ENCODE measurements around the gene MAP3K7CL. TPM values are rescaled to one million over a fixed set of nuclear protein-coding genes. Genes with fewer than 3 reads are reported as not detected.
A peak's percentile ranks its signal among the peaks of the same experiment; 100 is the strongest.

MAP3K7CL gene, protein sequence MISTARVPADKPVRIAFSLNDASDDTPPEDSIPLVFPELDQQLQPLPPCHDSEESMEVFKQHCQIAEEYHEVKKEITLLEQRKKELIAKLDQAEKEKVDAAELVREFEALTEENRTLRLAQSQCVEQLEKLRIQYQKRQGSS
- not detected in 2 replicates for total RNA-seq (2021; fragmentation: NEBNext Ultra II Directional; extraction: Animal tissue kit (Norgen Biotek cat#: 25700))
- 0.08 TPM in 1 of 2 replicates, not detected in the other for polyA plus RNA-seq (2011; rRNA removed)
- not detected for polyA plus RNA-seq (2011; cell fraction: cytosol; rRNA removed)
- polyA plus RNA-seq (2011; cell fraction: nucleus; rRNA removed): 0.44 TPM
- not detected in 4 replicates for polyA plus RNA-seq (2012, experiment 1 of 2)
- polyA plus RNA-seq (2012, experiment 2 of 2): not detected
- polyA plus RNA-seq (2013, experiment 1 of 2): not detected
- not detected for polyA plus RNA-seq (2013, experiment 2 of 2)
- polyA minus RNA-seq (2011; rRNA and poly(A)+ RNA removed): 0.85 TPM in 1 of 2 replicates, not detected in the other
- polyA minus RNA-seq (2011; cell fraction: cytosol; rRNA and poly(A)+ RNA removed): not detected
- polyA minus RNA-seq (2011; cell fraction: nucleus; rRNA and poly(A)+ RNA removed): not detected
- long read RNA-seq, experiment 1: 0 reads
- long read RNA-seq, experiment 2: 0 reads

GRCh38 chr21:29130270-29130969 is at the start of gene MAP3K7CL:
TSS of gene MAP3K7CL (plus strand) at chr21:29130644. CDS start at chr21:29133345, 2,701 bp downstream.
- no peak for FAIRE-seq
- no peak within 1 kb of the TSS for H3K56ac ChIP-seq (replicated peaks; ENCODE audit: insufficient read length, low read depth, low read length)
- peaks cover 0 to 4% (median 0%) of the 10 kb centered on the region in 4 experiments; a peak in 2 of 7 replicates for H3K4me1 ChIP-seq (replicated peaks in 1 of 4; ENCODE audit: control insufficient read depth in 3 of 4, insufficient read depth in 4 of 4, low read length in 3 of 4)
- no peaks in the 10 kb centered on the region; a peak in 1 of 7 replicates for H3K27me3 ChIP-seq (replicated peaks in 1 of 4; ENCODE audit: control insufficient read depth in 3 of 4, extremely low read depth in 1 of 4, insufficient read depth in 3 of 4, low read length in 3 of 4)
- no peak within 1 kb of the TSS for H3K27ac ChIP-seq (ENCODE audit: low read depth, low read length)
- H4K91ac ChIP-seq (replicated peaks; ENCODE audit: insufficient read length, low read length): no peak within 1 kb of the TSS
- H3K18ac ChIP-seq (ENCODE audit: extremely low read depth, low read length): no peak within 1 kb of the TSS
- no peak within 1 kb of the TSS for H3K23ac ChIP-seq (ENCODE audit: insufficient read length)
- H3K4me2 ChIP-seq (ENCODE audit: insufficient read depth in 1 of 2, low read depth in 2 of 2, low read length in 2 of 2): no peak within 1 kb of the TSS
- H2AK5ac ChIP-seq (ENCODE audit: low read depth, low read length): peak within 1 kb of the TSS; percentile 53; the same call in 1 of the 2 replicates
- no peak within 1 kb of the TSS for H2BK12ac ChIP-seq (ENCODE audit: low read depth, low read length)
- TF ChIP-seq TAF7 (optimal IDR thresholded peaks at IDR 0.05; ENCODE audit: borderline replicate concordance, low read depth, low read length): no peak
- TF ChIP-seq ZNF274 (IDR thresholded peaks at IDR 0.05; ENCODE audit: borderline replicate concordance, extremely low read depth, low read length): no peak
- no peak for TF ChIP-seq GTF2F1 (IDR thresholded peaks at IDR 0.05; ENCODE audit: borderline replicate concordance, low read depth, low read length)
- TF ChIP-seq EZH2 (IDR thresholded peaks at IDR 0.05; ENCODE audit: low read depth, low read length, severe bottlenecking): no peak
- no peak for TF ChIP-seq RBBP5 (IDR thresholded peaks at IDR 0.05; ENCODE audit: borderline replicate concordance, low read depth, low read length)
- no peak for TF ChIP-seq TEAD4 (IDR thresholded peaks at IDR 0.05; ENCODE audit: low read depth, low read length)
- no peak for TF ChIP-seq NANOG (IDR thresholded peaks at IDR 0.05; ENCODE audit: insufficient read depth, low read depth, low read length, poor library complexity, severe bottlenecking)
- no peak within 1 kb of the TSS for H3K4me3 ChIP-seq (ENCODE audit: extremely low read depth in 1 of 4, insufficient read depth in 2 of 4, low read depth in 3 of 4, low read length in 4 of 4)
- no peak within 1 kb of the TSS for H3K9ac ChIP-seq (replicated peaks in 1 of 4; ENCODE audit: extremely low read depth in 1 of 4, low read depth in 3 of 4, low read length in 3 of 4)
- WGBS, 2 experiments (ENCODE audit: extremely low coverage in 1 of 2, insufficient coverage in 1 of 2, insufficient read length in 1 of 2, insufficient replicate concordance in 2 of 2, low coverage in 1 of 2, low lambda C conversion rate in 2 of 2, missing lambda C conversion rate in 1 of 2): 84% methylated on average over 12 of the region's 12 CpGs; no CpG with 5 or more reads in 1 of the 2 experiments
- no peak within 1 kb of the TSS for H2BK20ac ChIP-seq (ENCODE audit: low read length)
- H3K14ac ChIP-seq (ENCODE audit: insufficient read length): no peak within 1 kb of the TSS
- no peak within 1 kb of the TSS; the same call in 1 of the 2 replicates for H2BK5ac ChIP-seq (ENCODE audit: low read depth, low read length)
- no peaks in the 10 kb centered on the region for H4K20me1 ChIP-seq (replicated peaks in 1 of 2; ENCODE audit: control insufficient read depth in 1 of 2, insufficient read depth in 2 of 2, low read length in 2 of 2)
- no peaks in the 10 kb centered on the region for H3K36me3 ChIP-seq (ENCODE audit: control insufficient read depth in 2 of 4, insufficient read depth in 4 of 4, low read length in 3 of 4)
- peaks cover 3% of the 10 kb centered on the region in 2 experiments; a peak in 1 of 4 replicates for H3K9me3 ChIP-seq (ENCODE audit: insufficient read depth in 2 of 2, low read depth in 1 of 2, low read length in 1 of 2)
- no peak within 1 kb of the TSS for H3K4ac ChIP-seq (replicated peaks; ENCODE audit: insufficient read length, low read depth, low read length)
- H2BK15ac ChIP-seq (ENCODE audit: low read length): no peak within 1 kb of the TSS
- CTCF ChIA-PET (ENCODE audit: partially characterized antibody): interaction anchor here (1.2 kb wide), 1 partner anchor 218 kb away, joined by 3 read pairs; no protein-coding TSS in a partner anchor
- H3K23me2 ChIP-seq (ENCODE audit: low read depth, low read length): no peaks in the 10 kb centered on the region
- POLR2A ChIA-PET (ENCODE audit: partially characterized antibody): no interaction called here
- H4K5ac ChIP-seq (ENCODE audit: insufficient read length, low read depth, low read length): no peak within 1 kb of the TSS
- no peaks in the 10 kb centered on the region for H3K79me1 ChIP-seq (ENCODE audit: low read depth, low read length)
- H3K79me2 ChIP-seq (ENCODE audit: control insufficient read depth in 1 of 2, insufficient read depth in 2 of 2, low read length in 2 of 2): no peaks in the 10 kb centered on the region
- no peak for DNase-seq (ENCODE audit: low read depth in 1 of 2, low spot score in 2 of 2)
- H4K8ac ChIP-seq (ENCODE audit: extremely low read depth, insufficient read depth, low read length): no peak within 1 kb of the TSS
- H2BK120ac ChIP-seq (replicated peaks; ENCODE audit: low read depth, low read length): no peak within 1 kb of the TSS
- H2AFZ ChIP-seq (ENCODE audit: low read length): no peak within 1 kb of the TSS
